HS-27A (cell line): ENCODE results near the gene HBEGF.
A peak's percentile ranks its signal among the peaks of the same experiment; 100 is the strongest.

Experiments used
- DNase-seq: peaks from one replicate; pipeline ENCODE4 v3.0.0-alpha.2; 2012; ENCODE audit warnings: low read depth, missing footprints

Gene HBEGF

GRCh38 chr5:140336388-140336787, 10.0 kb downstream of the HBEGF start:
- no peak for DNase-seq

GRCh38 chr5:140331638-140332037, 14.8 kb downstream of the HBEGF start:
- DNase-seq, result no peak

- DNase-seq, result no peak
Measured at GRCh38 chr5:140329739-140330481, 16.5 kb downstream of the HBEGF start.

GRCh38 chr5:140328036-140328764, 18.2 kb downstream of the HBEGF start:
- DNase-seq, result no peak

- DNase-seq, result no peak
Measured at GRCh38 chr5:140327589-140327988, 18.8 kb downstream of the HBEGF start.

GRCh38 chr5:140325486-140325885, 20.9 kb downstream of the HBEGF start:
- DNase-seq, result no peak

GRCh38 chr5:140324617-140325241, 21.7 kb downstream of the HBEGF start:
- DNase-seq, result no peak

GRCh38 chr5:140324041-140324600, 22.3 kb downstream of the HBEGF start:
- no peak for DNase-seq

GRCh38 chr5:140322751-140323731, 23.4 kb downstream of the HBEGF start:
- DNase-seq, result peak; percentile 80

GRCh38 chr5:140321796-140322195, 24.6 kb downstream of the HBEGF start:
- DNase-seq, result no peak

- no peak for DNase-seq
Measured at GRCh38 chr5:140319833-140320232, 26.6 kb downstream of the HBEGF start.

- DNase-seq, result no peak
Measured at GRCh38 chr5:140318792-140319191, 27.6 kb downstream of the HBEGF start.

GRCh38 chr5:140317859-140318258, 28.5 kb downstream of the HBEGF start:
- no peak for DNase-seq

- no peak for DNase-seq
Measured at GRCh38 chr5:140312791-140313189, 33.6 kb downstream of the HBEGF start.

GRCh38 chr5:140312067-140312790, 34.2 kb downstream of the HBEGF start:
- no peak for DNase-seq

- DNase-seq, result no peak
Measured at GRCh38 chr5:140311011-140311467, 35.4 kb downstream of the HBEGF start.

GRCh38 chr5:140310434-140310833, 36.0 kb downstream of the HBEGF start:
- DNase-seq, result no peak

GRCh38 chr5:140309706-140310249, 36.6 kb downstream of the HBEGF start:
- no peak for DNase-seq

GRCh38 chr5:140305471-140305870, 40.9 kb downstream of the HBEGF start:
- DNase-seq, result no peak

GRCh38 chr5:140303966-140304365, 42.4 kb downstream of the HBEGF start:
- no peak for DNase-seq
